Suprapubic skin (tissue), 4 donors: ENCODE data around the gene TNXB. TPM values are rescaled to one million over a fixed set of nuclear protein-coding genes. Genes with fewer than 3 reads are reported as not detected.
A peak's percentile ranks its signal among the peaks of the same experiment; 100 is the strongest.

Experiments
- DNase-seq, 2 donors: peaks; one replicate each; pipeline ENCODE4 v3.0.0-alpha.2; 2019; ENCODE audit warnings: low spot score in 2 of 2
- H3K27ac ChIP-seq: fragments of 200-600 bp; sonication (generic); one replicate; pipeline ENCODE4 v1.5.1; 2019
- H3K27me3 ChIP-seq: fragments of 200-600 bp; sonication (generic); one replicate; pipeline ENCODE4 v1.5.1; 2019
- H3K36me3 ChIP-seq: fragments of 200-600 bp; sonication (generic); one replicate; pipeline ENCODE4 v1.5.1; 2019
- H3K4me1 ChIP-seq: fragments of 200-600 bp; sonication (generic); one replicate; pipeline ENCODE4 v1.5.1; 2019
- H3K4me3 ChIP-seq: fragments of 200-600 bp; sonication (generic); one replicate; pipeline ENCODE4 v1.5.1; 2019; ENCODE audit warnings: mild to moderate bottlenecking
- H3K9me3 ChIP-seq: fragments of 200-600 bp; sonication (generic); one replicate; pipeline ENCODE4 v1.5.1; 2019
- CTCF ChIP-seq, 2 donors: fragments of 200-600 bp in 1 of 2; fragments of 450-650 bp in 1 of 2; sonication (generic) in 1 of 2; IDR thresholded peaks; one replicate each; pipeline ENCODE4 v1.5.1; 2016 to 2019; ENCODE audit warnings: antibody characterized with exemption in 2 of 2, mild to moderate bottlenecking in 1 of 2, moderate library complexity in 1 of 2
- EP300 ChIP-seq: sonication (generic); formaldehyde crosslinking; IDR thresholded peaks from one replicate; pipeline ENCODE4 v1.6.1; 2017; ENCODE audit warnings: antibody characterized with exemption
- POLR2A ChIP-seq, 2 donors: fragments of 450-650 bp; IDR thresholded peaks; one replicate each; pipeline ENCODE4 v1.6.1; 2017; ENCODE audit warnings: antibody characterized with exemption in 2 of 2, mild to moderate bottlenecking in 2 of 2, moderate library complexity in 2 of 2
- POLR2AphosphoS5 ChIP-seq, 3 donors: sonication (generic); formaldehyde crosslinking; IDR thresholded peaks; one replicate each; pipeline ENCODE4 v1.6.1; 2017; ENCODE audit warnings: antibody characterized with exemption in 3 of 3
- WGBS: methylation state at CpG from one replicate; pipeline ENCODE4 v1.1.5; 2018; 5-methylcytosine and 5-hydroxymethylcytosine counted together
- total RNA-seq, 4 donors: library from RNA; depleted of rRNA; stranded (reverse); fragments of >200 nt; gene quantifications; one replicate each; pipeline ENCODE4 v1.1.0, GENCODE V29; 2016

Gene TNXB
- total RNA-seq, 4 donors from 2014 or later: 25.7 to 52.5 (median 40.2) TPM

GRCh38 chr6:32083812-32084768 is 25.0 kb downstream of the TNXB start:
- peak in 1 of 2 donors; percentile 59 for DNase-seq
- Histone ChIP-seq H3K36me3 (peaks cover 5% of the 10 kb centered on the region), H3K4me3 (no peak overlapping the region), H3K27me3 (no peaks in the 10 kb centered on the region), H3K4me1 (peaks cover 51% of the 10 kb centered on the region), H3K27ac (peak overlapping the region; percentile 78), H3K9me3 (no peaks in the 10 kb centered on the region)
- 93% methylated on average over 22 of the region's 22 CpGs for WGBS
- TF ChIP-seq CTCF (IDR thresholded peaks at IDR 0.05) (no peak), EP300 (no peak), POLR2AphosphoS5 (IDR thresholded peaks at IDR 0.05) (no peak), POLR2A (IDR thresholded peaks at IDR 0.05) (no peak)

GRCh38 chr6:32082935-32083334 is 26.2 kb downstream of the TNXB start:
- peak; percentile 92 to 93 for DNase-seq

GRCh38 chr6:32082478-32082877 is 26.7 kb downstream of the TNXB start:
- no peak overlapping the region for H3K4me3 ChIP-seq
- H3K27me3 ChIP-seq: no peaks in the 10 kb centered on the region
- DNase-seq: no peak
- H3K27ac ChIP-seq: peak overlapping the region; percentile 78
- TF ChIP-seq POLR2AphosphoS5 (IDR thresholded peaks at IDR 0.05) (no peak), CTCF (IDR thresholded peaks at IDR 0.05) (no peak), EP300 (no peak), POLR2A (IDR thresholded peaks at IDR 0.05) (no peak)
- H3K4me1 ChIP-seq: peaks cover 42% of the 10 kb centered on the region
- 60% methylated on average over 6 of the region's 6 CpGs for WGBS
- H3K9me3 ChIP-seq: no peaks in the 10 kb centered on the region
- peaks cover 11% of the 10 kb centered on the region for H3K36me3 ChIP-seq

More at GRCh38 chr6:32082935-32083334, 26.2 kb downstream of the TNXB start:
- peaks cover 46% of the 10 kb centered on the region for H3K4me1 ChIP-seq
- H3K27me3 ChIP-seq: no peaks in the 10 kb centered on the region
- TF ChIP-seq POLR2AphosphoS5 (IDR thresholded peaks at IDR 0.05) (peak in 2 of 3 donors; percentile 25 to 49), EP300 (no peak)
- H3K36me3 ChIP-seq: peaks cover 11% of the 10 kb centered on the region
- H3K27ac ChIP-seq: peak overlapping the region; percentile 78
- H3K4me3 ChIP-seq: no peak overlapping the region
- 50% methylated on average over 9 of the region's 9 CpGs for WGBS
- no peaks in the 10 kb centered on the region for H3K9me3 ChIP-seq

GRCh38 chr6:32081168-32081990 is 27.8 kb downstream of the TNXB start:
- peak; percentile 89 to 91 for DNase-seq

More at GRCh38 chr6:32081168-32081990, 27.8 kb downstream of the TNXB start:
- TF ChIP-seq CTCF (IDR thresholded peaks at IDR 0.05): no peak
- TF ChIP-seq POLR2AphosphoS5 (IDR thresholded peaks at IDR 0.05): peak in 2 of 3 donors; percentile 8 to 9
- no peak for TF ChIP-seq EP300
- peaks cover 11% of the 10 kb centered on the region for H3K36me3 ChIP-seq
- no peak overlapping the region for H3K4me3 ChIP-seq
- peak overlapping the region; percentile 78 for H3K27ac ChIP-seq
- WGBS: 53% methylated on average over 11 of the region's 22 CpGs
- H3K9me3 ChIP-seq: no peaks in the 10 kb centered on the region
- H3K27me3 ChIP-seq: no peaks in the 10 kb centered on the region
- H3K4me1 ChIP-seq: peaks cover 35% of the 10 kb centered on the region
